Kidney tubule cell (primary cell): ENCODE results near the gene TMEM185A.
"Not testable (repeated sequence)": the region's sequence is repeated elsewhere in the genome, so short reads cannot be mapped to it uniquely, and the experiment has no call there.

Source experiments
- DNase-seq: peaks from one replicate; pipeline ENCODE4 v3.0.0-alpha.2; 2018; ENCODE audit warnings: low spot score

TMEM185A gene

DNA sequence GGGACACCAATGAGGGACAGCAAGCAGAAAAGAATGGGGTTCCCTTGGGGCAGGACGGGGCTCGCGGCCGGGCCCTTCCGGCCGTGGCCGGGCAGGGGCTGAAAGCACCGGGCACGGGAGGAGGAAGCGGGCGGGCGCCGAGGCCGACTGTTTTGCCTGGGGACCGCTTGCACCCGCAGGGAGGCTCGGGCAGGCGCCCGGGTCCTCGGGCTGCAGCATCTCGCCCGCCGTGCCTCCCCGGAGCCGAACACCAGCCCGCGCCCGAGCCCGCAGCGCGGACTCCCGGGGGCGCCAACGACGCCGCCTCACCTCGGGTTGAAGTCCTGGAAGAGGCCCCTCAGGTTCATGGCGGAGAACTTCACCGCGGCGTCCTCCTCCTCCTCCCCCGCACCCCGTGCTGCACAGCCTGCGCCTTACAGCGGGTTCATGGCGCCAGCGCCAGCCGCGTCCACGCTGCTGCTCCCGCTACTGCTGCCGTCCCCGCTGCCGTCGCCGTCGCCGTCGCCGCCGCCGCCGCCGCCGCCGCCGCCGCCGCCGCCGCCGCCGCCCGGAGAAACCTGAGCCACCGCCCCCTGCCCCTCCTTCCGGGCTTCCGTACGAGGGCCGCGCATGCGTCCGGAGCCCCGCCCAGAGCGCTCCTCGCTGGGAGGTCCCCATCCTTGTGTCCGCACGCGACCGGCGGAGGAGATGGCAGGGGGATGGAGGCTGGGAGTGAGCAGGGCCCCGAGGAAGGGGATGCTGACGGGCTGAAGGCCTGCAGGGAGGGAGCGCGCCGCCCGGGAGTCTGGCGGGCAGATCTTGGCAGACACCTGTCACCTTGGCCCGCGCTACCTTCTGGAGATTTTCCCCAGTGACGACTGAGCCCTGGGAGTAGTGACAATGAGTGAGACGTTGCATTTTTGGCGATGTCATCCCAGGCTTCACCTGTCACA, at the start of gene TMEM185A:
TSS of gene TMEM185A (minus strand) at position 559 of the 932 bp plus-strand sequence. CDS start at position 347, 212 bp downstream.
- DNase-seq, result peak; percentile 63

DNA sequence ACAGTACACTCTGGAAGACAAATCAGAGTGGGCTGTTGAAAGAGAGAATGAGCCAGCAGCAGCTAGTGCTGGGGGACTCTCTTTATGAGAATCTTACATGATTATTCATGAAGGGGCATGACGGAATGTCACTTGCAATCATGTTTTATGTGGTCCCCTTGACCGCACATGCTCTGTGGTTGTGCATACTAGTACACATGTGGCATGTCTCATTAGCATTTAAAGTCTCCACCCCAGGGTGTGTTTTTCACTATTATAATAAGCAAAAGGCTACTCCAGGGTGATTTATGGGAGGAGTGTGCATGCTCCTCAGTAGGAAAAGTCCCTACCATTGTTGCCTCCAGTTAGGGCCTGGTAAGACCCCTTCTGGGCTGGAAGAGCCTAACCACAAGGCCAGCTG, 49.6 kb upstream of the TMEM185A start:
- DNase-seq, result no peak

DNA sequence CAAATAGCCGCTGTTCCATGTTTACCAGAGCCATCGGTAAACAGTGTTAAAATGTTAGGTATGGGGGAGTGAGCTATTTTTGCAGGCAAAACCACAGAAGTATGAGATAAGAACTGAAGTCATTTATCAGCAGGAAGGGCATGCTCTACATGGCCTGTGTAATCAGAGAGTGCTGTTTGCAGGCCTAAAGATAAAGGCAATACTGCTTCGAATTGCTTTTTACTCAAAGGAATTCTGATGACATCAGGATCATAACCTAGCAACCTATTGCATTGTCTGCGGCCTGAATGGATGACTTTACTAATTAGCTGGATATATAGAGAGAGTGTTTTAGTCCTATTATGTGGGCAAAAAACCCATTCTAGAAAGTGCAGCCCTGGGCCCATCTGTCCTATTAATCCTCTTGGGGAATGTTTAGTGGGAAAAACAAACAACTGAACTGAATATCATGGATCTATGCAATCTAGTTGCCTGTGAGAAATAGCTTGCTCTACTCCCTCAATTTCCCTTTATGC, 47.6 kb upstream of the TMEM185A start:
- DNase-seq, result not testable (repeated sequence)

DNA sequence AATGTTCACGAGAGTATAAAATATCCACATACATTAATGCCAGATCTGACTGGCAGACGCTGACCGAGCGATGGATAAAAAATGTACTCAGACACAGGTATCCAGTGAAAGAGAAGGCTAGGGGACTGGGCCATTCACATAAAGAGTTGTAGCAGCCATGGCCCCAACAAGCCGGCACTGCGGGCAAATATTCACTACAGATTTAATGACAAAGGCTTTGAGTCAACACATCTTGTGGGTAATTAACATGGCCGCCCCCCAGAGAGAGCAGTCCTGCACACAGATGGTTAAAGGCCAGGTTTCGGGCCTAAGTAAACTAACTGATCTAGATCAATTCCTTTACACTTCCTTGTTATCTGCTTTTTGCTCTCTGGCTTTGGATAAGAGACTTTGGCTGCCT, 44.0 kb upstream of the TMEM185A start:
- not testable (repeated sequence) for DNase-seq

DNA sequence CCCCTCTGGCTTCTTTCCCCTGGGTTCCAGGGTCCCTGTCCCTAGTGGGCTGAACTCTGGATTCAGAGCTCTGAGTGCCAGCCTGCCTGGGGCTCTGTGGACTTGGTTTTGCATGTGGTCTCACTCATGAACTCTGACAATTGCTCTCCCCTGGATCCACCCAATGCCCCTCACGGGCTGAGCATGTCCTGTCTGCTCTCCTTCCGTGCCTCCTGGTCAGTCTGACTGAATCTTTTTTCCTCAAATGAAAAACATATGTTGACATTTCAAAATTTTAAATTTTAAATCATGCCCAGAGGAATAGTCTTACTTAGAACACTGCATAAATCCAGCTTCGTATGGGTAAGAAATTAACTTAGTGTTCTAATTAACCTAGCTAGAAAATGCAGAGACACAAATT, 43.5 kb upstream of the TMEM185A start:
- not testable (repeated sequence) for DNase-seq

DNA sequence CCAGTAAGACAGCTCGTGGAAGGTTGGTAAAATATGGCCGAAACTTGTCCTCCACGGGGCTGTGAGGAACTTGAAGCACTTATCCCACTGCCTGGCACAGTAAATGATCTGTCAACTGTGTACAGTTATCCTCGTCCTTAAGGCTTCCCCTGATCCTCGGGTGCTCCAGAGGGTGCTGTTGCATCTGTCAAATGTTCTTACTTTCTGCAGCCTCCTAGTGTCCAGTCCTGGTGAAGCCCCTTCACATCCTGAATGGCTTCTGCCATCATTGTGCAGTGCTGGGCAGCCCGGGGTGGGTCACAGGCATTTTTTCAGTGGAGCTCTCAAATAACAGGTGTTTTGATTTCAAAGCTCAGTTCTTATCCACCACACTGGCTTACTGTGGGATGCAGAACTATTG, 29.0 kb upstream of the TMEM185A start:
- DNase-seq, result not testable (repeated sequence)

DNA sequence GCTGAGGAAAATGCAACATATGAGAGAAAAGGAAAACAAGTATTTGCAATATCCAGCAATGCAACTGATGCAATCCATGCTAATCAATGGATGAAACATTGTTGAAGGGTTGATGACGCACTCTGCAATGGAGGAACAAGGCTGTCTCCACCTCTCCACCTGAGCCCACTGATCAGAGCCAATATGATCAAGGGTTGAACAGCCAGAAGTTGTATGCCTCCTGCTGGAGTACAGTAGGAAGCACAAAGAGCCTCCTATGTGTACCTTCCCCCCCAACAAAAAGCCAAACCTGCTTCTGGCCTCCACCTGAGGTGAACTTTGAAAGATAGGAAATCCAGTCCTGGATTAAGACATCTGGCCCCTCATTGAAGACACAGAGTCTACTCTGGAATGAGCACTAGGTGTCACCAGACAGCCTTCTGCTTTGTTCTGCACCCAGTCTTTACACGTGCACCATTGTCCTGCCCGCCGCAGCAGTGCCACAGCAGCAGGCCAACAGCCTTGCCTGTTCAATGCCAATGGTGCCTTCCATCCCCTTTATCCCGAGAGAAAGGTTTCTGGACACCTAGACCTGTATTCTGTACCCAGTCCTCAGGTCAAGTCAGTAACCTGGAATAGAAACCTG, 24.8 kb upstream of the TMEM185A start:
- DNase-seq, result not testable (repeated sequence)

DNA sequence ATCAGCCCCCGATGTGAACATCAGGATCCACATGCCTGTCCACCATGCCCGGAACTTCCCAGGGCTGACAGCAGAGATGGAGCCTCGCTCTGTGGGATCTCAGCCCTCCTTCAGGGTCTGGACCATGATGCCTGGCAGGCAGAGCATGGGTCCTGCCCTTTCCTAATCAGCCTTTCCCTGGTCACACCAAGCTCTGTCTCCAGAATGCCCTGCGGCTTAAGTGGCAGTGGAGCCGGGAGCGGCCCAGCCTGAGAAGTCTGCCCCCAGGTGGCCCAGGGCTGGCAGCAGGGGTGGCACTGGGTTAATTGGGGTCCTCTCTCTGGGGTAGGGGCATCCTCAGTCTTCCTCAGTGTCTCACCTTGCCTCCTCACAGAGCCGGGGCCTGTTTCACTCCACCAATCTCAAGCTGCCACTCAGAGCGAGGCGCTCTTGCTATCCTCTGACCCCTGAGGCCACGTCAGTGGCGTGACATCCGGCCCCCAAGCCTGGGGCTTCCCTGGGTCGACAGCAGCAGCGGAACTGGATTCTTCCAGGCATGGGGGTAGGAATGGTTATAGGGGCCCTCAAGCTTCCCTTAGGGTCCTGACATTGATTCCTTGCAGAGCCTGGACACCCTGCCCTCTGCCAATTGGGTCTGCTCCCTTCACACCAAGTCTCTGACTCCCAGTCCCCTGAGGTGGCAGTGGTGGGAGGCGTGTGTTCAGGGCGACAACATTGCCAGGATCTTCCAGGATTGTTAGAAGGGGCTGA, 20.8 kb upstream of the TMEM185A start:
- no peak for DNase-seq

DNA sequence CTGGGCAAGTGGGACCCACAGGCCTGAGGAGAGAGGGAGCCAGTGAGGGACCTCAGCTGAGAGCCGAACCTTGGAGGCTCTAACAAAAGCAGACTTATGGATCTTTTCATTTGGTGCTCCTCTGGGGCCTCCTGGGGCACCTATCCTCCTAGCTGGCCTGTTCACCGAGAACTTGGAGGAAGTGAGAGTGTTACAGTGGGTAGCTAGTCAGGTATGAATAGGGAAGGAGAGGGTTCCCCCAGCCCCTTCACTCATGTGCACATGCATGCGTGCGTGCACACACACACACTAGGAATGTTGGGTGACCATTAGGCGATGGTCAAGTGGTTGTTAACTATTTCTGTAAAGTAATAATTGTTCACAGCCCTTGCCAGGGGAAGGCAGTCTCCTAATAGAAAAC, 18.6 kb upstream of the TMEM185A start:
- DNase-seq, result no peak

DNA sequence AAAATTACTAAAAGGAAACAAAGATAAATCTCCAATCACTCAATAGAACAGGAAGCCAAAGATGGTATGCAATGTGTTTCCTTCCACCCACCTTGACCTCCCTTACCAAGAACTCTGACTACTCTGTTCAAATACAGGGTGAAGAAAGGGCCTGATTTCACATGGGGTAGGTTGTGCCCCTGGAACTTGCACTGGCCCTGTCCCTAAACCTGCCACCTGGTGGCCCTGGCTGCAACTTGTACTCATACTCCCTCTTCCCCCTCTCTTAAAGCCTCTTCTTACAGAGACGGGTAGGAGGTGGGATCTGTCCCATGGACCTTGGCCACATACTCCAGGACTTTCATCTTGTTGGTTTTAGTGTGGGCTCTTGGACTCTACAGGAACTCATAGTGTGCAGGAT, 17.3 kb upstream of the TMEM185A start:
- no peak for DNase-seq

DNA sequence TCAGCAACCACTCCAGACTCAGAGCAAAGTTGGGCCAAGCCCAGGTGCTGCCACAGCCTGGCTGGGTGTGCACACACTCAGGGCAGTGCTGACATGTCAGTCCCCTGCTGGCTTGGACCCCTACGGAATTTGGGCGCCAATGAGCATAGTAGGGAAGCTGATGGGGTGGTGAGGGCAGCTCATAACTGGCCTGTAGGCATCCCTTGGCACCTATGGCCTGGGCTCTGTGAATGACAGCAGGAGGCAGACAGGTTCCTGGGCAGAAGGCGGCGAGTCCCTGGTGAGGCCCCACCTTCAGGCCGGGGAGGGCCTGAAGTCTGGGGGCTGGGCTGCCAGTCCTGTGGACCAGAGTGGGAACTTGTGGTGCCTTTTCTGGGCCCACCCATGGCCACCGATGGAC, 15.9 kb upstream of the TMEM185A start:
- DNase-seq, result no peak

DNA sequence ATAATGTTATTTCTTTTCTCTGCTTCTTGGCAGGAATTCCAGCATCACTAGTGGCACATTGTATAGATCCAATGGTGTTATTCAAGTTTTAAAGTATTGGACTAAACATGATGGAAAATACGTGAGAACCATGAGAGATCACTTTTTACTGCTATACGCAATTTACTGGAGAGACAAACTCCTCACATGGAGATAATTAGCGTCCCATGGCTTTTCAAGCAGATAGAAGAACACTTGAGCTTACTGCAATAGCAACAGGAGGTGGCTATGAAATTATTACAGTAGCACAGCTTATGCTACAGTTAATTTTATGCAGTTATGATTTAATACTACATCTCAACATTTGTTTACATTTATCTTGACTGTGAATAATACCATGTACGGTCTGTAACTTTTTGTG, 11.9 kb upstream of the TMEM185A start:
- no peak for DNase-seq

DNA sequence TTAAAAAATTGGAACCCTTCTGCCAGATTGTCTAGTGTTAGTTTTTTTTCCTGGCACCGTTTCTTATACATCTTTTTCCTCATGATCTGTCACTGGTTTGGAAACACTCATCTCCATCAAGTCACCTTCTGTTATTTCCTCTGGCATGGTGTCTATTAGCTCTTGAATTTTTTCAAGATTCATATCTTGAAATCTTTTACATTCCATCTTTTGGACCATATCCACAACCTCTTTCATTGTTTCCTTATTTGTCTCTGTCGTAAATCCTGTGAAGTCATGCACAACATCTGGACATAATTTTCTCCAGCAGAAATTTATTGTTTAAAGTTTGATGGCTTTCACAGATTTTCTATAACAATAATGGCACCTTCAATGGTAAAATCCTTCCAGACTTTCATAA, 10.2 kb upstream of the TMEM185A start:
- DNase-seq, result no peak

DNA sequence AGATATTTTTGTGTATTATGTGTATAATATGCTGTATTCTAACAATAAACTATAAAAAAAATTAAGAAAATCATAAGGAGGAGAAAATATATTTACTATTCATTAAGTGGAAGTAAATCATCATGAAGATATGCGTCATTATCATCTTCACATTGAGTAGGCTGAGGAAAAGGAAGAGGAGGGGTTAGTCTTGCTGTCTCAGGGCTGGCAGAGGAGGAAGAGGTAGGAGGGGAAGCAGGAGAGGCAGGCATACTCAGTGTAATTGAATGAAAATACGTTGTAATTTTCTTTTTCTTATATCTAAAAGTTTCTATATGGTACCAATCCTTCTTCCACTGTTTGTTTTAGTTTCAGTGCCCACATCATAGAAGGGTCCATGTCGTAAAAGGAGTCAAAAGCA, 9.8 kb upstream of the TMEM185A start:
- no peak for DNase-seq

DNA sequence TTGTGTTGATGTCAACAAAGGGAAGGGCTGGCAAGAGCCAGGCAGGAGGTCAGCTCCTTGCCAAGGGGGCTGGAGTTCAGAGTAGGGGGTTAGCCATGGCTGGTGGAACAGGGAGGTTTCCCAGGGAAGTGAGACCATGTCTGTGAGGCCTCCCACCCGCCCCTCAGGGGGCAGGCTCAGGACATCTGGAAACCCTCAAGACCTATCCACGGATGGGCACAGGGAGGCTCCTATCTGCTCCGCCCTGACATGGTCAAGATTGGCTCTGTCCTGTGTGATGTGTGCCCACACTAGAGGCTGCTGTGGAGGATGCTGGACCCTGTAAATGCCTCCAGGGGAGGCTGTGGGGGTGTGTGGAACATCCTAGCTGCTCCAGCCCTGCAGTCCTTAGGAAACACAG, 8.0 kb upstream of the TMEM185A start:
- DNase-seq, result no peak

DNA sequence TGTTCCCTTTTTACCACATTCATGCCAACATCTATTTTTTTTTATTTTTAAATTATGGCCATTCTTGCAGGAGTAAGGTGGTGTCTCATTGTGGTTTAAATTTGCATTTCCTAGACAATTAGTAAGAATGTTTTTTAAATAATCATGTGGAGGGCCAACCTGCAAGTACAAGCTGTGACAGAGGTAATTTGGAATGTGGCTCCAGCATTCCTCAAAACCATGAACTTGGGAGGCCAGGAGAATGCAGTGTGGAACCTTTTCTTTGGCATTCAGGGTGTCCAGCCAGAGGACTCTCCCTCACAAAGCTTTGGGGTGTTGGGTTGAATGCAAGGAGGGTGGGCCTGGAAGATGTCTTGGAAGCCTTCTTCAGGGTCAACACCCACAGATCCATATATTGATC, 7.3 kb upstream of the TMEM185A start:
- peak; percentile 67 for DNase-seq

DNA sequence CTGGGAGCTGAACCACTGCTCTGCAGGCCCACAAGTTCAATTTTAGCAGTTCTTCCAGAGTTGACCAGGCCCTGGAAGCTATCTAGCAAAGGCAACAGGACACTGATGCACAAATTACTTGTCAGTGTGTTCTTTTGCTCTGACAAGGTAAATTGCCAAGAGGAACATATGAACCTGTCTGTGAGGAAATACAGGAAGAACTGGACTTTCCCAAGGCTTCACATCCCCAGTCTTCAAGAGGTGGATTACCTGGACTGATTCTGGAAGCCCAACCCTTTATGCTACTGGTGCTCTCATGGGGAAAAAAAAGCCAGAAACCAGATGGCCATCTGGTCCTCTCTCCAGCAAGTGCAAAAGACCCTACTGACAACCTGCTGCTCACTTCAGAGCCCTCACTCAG, 1.9 kb upstream of the TMEM185A start:
- no peak for DNase-seq

DNA sequence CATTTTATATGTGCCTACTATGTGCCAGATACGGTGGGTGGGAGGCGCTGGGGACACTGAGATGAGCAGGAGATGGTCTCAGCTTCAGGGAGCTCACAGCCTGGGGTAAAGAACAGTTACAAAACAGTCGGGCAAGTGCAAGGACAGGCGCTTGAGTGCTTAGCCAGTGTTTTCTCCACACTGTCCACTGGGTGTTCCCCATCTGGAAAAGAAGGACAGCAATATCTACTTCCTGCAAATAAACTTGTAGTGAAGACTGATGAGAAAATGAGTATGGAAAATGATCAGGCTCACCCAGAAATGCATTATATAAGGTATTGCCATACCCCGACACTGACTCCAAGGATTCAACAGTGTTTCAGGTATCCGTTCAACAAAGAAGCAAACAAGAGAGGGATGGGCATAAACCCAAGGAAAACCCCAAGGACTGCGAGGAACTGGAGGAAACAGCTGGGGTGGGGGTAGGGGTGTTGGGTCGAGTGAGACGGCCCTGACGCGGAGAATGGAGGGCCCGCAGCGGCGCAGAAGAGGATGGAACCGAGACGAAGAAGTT, 835 bp downstream of the TMEM185A start:
- peak; percentile 51 for DNase-seq

DNA sequence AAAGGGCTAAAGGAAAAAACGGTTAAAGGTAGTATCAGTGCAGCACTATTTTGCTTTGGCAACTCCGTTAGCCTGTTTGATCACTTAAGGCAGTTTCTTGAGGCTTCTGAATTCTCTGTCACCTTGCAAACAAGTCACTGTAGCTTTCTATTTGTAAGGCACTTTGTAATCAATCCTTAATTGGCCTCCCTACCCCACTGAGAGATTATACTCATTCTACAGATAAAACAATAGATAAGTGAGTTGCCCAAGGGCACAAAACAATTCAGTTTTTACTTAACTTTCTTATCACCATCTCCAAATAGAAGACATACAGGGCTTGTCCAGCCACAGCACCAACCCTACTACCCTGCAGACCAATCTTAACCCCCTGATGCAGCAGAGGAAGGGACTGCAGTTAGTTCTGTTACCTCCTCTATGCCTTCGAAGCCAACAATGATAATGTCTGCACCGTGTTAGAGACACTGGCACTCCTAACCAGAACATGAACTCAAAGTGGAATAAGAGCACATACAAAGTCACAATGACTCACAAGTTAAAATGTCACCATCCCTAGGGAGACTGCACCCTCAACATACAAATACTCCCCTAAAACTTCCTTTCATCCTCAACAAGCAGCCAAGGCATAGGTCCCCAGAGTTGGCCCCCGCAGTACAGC, 1.7 kb downstream of the TMEM185A start:
- peak; percentile 47 for DNase-seq

DNA sequence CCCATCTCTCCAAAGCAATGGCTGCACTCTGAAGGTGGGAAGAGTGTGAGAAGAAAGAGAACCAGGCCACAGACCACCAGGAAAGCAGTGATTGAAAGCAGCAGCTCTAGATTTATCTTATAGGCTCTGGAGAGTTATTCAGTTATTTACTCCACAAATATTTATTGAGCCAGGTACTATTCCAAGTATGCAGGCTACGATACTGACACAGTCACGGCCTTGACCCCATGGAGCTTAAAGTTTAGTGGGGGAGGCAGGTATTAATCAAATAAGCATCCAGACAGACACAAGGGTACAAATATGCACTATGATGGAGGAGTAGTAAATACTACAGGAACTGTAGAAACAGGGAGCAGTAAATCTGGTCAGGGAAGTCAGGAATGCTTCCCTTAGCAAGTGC, 2.8 kb downstream of the TMEM185A start:
- DNase-seq, result no peak

DNA sequence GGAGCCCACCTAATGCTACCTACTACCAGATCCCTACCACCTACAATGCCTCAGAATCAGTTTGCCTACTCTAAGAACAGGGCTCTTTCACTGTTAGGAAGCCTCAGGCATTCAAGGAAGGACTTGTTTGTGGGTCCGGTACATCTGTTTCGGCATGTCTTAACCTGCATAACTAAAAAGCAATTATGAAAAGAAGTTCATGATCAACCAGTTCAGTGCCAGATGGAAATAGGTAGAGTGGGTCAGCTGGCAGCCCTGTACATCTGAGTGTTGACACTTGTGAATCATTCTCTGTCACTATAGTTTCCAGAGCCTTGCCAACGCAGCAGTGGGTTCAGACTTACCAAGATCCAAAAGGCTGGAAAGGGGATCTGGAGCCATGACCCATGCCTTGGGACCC, 3.3 kb downstream of the TMEM185A start:
- peak; percentile 2 for DNase-seq

DNA sequence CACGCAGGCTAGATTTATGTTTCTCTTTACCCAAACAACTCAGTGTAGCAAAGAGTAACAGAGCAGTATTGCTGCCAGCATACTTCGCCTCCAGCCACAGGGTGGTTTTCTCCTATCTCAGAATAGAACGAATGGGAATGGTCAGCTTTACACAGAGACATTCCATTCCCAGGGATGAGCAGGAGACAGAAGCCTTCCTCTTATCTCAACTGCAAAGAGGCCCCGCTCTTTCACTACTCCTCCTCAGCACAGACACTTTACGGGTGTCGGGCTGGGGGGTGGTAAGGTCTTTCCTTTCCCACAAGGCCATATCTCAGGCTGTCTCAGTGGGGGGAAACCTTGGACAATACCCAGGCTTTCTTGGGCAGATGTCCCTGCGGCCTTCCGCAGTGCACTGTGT, 4.8 kb downstream of the TMEM185A start:
- DNase-seq, result not testable (repeated sequence)
